Measurements from ENCODE around the gene STAT6. TPM values are rescaled to one million over a fixed set of nuclear protein-coding genes. Genes with fewer than 3 reads are reported as not detected.

Gene STAT6
- total RNA-seq, 1 donor from 2014 or later = 12.9 TPM

DNA sequence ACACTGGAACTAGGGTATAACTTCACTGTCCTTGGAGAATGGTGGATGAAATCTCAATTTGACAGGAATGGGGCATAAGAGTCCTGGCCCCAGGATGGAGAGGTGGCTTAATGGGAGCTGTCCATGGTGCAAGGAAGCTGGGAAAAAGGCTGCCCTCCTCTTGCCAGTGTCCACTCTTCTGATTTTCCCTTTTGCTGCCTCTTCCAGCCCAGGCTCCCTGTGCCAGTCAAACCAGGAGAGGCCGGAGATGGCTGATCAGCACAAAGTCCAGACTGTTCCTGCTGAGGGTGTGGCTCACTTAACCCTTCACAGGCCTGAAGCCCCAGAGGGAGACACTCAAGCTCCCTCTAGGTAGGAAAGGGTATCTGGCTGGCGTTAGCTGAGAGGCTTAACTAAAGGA lies 61.3 kb downstream of the STAT6 start, which contains the start of gene MYO1A:
Gene MYO1A (minus strand): TSS at position 240 of the 400 bp plus-strand sequence. CDS start 1,806 bp downstream, outside the sequence.
- H3K27me3 ChIP-seq = no peaks in the 10 kb centered on the region

GRCh38 chr12:57049119-57049446 lies 62.1 kb downstream of the STAT6 start:
- H3K36me3 ChIP-seq = no peaks in the 10 kb centered on the region
- no peak overlapping the region for H3K4me3 ChIP-seq
- no peaks in the 10 kb centered on the region for H3K4me1 ChIP-seq
- no peaks in the 10 kb centered on the region for H3K36me3 Mint-ChIP-seq
- no peak for TF ChIP-seq CTCF (IDR thresholded peaks at IDR 0.05)
- TF ChIP-seq EZH2phosphoT487 (IDR thresholded peaks at IDR 0.05) = no peak
- no peak for TF ChIP-seq EZH2 (IDR thresholded peaks at IDR 0.05)
- H3K27me3 ChIP-seq = no peaks in the 10 kb centered on the region
- no peak overlapping the region for H3K9ac ChIP-seq
- H3K9me3 ChIP-seq (ENCODE audit: low read depth) = no peaks in the 10 kb centered on the region
- peaks cover 12% of the 10 kb centered on the region for H3K27me3 Mint-ChIP-seq (ENCODE audit: insufficient read depth, low read depth)
- no peak overlapping the region for H2AFZ ChIP-seq (replicated peaks)
- H3F3A ChIP-seq (ENCODE audit: low read depth) = peaks cover 11% of the 10 kb centered on the region
- no peaks in the 10 kb centered on the region for H4K20me1 ChIP-seq (ENCODE audit: low read depth)
- no peak overlapping the region for H3K4me2 ChIP-seq
- DNase-seq (ENCODE audit: low spot score) = no peak
- no peaks in the 10 kb centered on the region for H3K9me3 Mint-ChIP-seq
- no peak overlapping the region for H3K27ac ChIP-seq
- no peak overlapping the region for H3K4me3 Mint-ChIP-seq
- H3K4me1 Mint-ChIP-seq = no peaks in the 10 kb centered on the region
- no peaks in the 10 kb centered on the region for H3K79me2 ChIP-seq (ENCODE audit: low read depth)
- no peak overlapping the region for H3K27ac Mint-ChIP-seq

More for the DNA sequence above, 61.3 kb downstream of the STAT6 start, which contains the start of gene MYO1A:
- peak; percentile 48 for DNase-seq (ENCODE audit: low spot score)
- no peak within 1 kb of the TSS for H3K4me3 Mint-ChIP-seq
- H3K9me3 Mint-ChIP-seq = no peaks in the 10 kb centered on the region
- Histone ChIP-seq H3K4me3 (no peak within 1 kb of the TSS), H3K9me3 (ENCODE audit: low read depth) (no peaks in the 10 kb centered on the region), H2AFZ (replicated peaks) (no peak within 1 kb of the TSS), H3F3A (ENCODE audit: low read depth) (peaks cover 11% of the 10 kb centered on the region), H3K27ac (no peak within 1 kb of the TSS), H3K9ac (no peak within 1 kb of the TSS), H3K79me2 (ENCODE audit: low read depth) (no peaks in the 10 kb centered on the region), H4K20me1 (ENCODE audit: low read depth) (no peaks in the 10 kb centered on the region), H3K4me2 (no peak within 1 kb of the TSS), H3K36me3 (no peaks in the 10 kb centered on the region), H3K4me1 (no peaks in the 10 kb centered on the region)
- H3K36me3 Mint-ChIP-seq = no peaks in the 10 kb centered on the region
- H3K27ac Mint-ChIP-seq = no peak within 1 kb of the TSS
- TF ChIP-seq EZH2phosphoT487 (IDR thresholded peaks at IDR 0.05) (no peak), EZH2 (IDR thresholded peaks at IDR 0.05) (no peak), CTCF (IDR thresholded peaks at IDR 0.05) (no peak)
- peaks cover 12% of the 10 kb centered on the region for H3K27me3 Mint-ChIP-seq (ENCODE audit: insufficient read depth, low read depth)
- no peaks in the 10 kb centered on the region for H3K4me1 Mint-ChIP-seq

GRCh38 chr12:57048423-57049118 lies 62.6 kb downstream of the STAT6 start:
- no peak overlapping the region for H3K27ac Mint-ChIP-seq
- no peak for DNase-seq (ENCODE audit: low spot score)

More at GRCh38 chr12:57048423-57049118, 62.6 kb downstream of the STAT6 start:
- no peak overlapping the region for H3K9ac ChIP-seq
- no peak overlapping the region for H3K4me3 ChIP-seq
- peaks cover 14% of the 10 kb centered on the region for H3K27me3 Mint-ChIP-seq (ENCODE audit: insufficient read depth, low read depth)
- no peak overlapping the region for H3K4me2 ChIP-seq
- no peaks in the 10 kb centered on the region for H3K9me3 ChIP-seq (ENCODE audit: low read depth)
- H3K4me1 Mint-ChIP-seq = no peaks in the 10 kb centered on the region
- no peaks in the 10 kb centered on the region for H4K20me1 ChIP-seq (ENCODE audit: low read depth)
- no peaks in the 10 kb centered on the region for H3K9me3 Mint-ChIP-seq
- no peaks in the 10 kb centered on the region for H3K36me3 ChIP-seq
- H3K79me2 ChIP-seq (ENCODE audit: low read depth) = no peaks in the 10 kb centered on the region
- no peaks in the 10 kb centered on the region for H3K4me1 ChIP-seq
- no peak overlapping the region for H3K4me3 Mint-ChIP-seq
- H3F3A ChIP-seq (ENCODE audit: low read depth) = peaks cover 8% of the 10 kb centered on the region
- no peak overlapping the region for H2AFZ ChIP-seq (replicated peaks)
- H3K36me3 Mint-ChIP-seq = no peaks in the 10 kb centered on the region
- H3K27me3 ChIP-seq = no peaks in the 10 kb centered on the region
- TF ChIP-seq EZH2 (IDR thresholded peaks at IDR 0.05) = no peak
- TF ChIP-seq CTCF (IDR thresholded peaks at IDR 0.05) = no peak
- no peak for TF ChIP-seq EZH2phosphoT487 (IDR thresholded peaks at IDR 0.05)
- H3K27ac ChIP-seq = no peak overlapping the region

Measured in neural progenitor cell (in vitro differentiated cells).